DMS153 treated with DMSO at 0.1 percent for 48 hours (cell line): ENCODE data around the gene SLC25A42.

ENCODE experiments used
- DNase-seq: peaks from one replicate; lab custom pipeline; 2025; ENCODE audit not compliant: unreplicated experiment; lab: John Stamatoyannopoulos, UW

The SLC25A42 gene

DNA sequence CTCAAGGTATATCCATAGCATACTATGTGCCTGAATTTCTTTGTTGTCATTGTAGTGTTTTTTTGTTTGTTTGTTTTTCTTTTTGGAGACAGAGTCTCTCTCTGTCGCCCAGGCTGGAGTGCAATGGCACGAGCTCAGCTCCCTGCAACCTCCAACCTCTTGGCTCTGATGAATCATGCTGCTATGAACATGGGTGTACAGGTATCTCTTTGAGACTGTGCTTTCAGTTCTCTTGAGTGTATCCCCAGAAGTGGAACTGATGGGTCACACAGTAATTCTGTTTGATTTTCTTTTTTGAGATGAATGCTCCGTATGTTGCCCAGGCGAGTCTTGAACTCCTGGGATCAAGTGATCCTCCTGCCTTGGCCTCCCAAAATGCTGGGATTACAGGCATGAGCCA is 13.7 kb upstream of the SLC25A42 start:
- DNase-seq, result no peak

DNA sequence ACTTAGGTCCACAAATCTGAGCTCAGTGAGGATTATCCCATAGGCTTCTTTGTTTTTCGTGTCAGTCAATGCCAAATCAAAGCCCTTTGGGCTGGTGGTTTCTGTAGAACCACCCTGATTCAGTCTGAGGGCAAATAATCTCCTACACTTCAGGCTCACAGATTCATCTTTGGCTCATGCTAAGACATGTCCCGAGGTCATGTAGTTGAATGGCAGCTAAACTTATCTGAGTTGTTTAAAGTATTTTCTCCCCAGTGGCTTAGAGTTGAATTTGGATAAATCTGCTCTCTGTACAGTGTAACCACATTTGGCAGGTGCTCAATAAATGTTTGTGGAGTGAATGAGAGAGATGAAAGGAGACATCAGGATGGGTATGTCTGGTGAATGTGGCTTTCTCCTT is 13.1 kb upstream of the SLC25A42 start:
- DNase-seq, result no peak

DNA sequence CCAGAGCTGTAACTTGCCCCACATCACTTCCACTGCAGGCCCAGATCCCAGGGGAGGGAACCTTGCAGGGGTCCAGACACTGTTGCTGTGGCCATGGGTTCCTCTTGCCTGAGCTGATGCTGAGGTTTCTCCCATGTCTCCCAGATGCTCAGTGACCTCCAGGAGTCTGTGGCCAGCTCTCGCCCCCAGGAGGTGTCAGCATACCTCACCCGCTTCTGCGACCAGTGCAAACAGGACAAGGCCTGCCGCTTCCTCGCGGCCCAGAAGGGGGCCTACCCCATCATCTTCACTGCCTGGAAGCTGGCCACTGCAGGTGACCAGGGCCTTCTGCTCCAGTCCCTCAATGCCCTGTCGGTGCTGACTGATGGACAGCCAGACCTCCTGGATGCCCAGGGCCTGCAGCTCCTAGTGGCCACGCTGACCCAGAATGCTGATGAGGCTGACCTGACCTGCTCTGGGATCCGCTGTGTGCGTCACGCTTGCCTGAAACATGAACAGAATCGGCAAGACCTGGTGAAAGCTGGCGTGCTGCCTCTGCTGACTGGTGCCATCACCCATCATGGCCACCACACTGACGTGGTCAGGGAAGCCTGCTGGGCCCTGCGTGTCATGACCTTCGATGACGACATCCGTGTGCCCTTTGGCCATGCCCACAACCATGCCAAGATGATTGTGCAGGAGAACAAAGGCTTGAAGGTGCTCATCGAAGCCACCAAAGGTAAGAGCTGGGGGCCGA is 12.1 kb upstream of the SLC25A42 start:
- DNase-seq, result no peak

DNA sequence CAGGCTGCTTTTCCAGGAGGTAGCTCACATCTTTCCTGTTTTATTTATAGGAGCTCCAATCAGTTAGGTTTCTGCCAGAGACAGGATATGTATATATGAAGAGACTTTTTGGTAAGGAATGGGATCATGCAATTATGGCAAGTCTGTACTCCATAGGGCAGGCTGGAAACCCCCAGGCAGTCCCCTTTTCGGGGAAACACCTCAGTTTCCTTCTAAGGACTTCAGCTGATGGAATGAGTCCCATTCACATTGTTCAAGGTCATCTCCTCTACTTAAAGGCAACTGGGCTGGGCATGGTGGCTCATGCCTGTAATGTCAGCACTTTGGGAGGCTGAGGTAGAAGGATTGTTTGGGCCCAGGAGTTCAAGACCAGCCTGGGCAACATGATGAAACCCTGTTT is 10.9 kb upstream of the SLC25A42 start:
- no peak for DNase-seq

DNA sequence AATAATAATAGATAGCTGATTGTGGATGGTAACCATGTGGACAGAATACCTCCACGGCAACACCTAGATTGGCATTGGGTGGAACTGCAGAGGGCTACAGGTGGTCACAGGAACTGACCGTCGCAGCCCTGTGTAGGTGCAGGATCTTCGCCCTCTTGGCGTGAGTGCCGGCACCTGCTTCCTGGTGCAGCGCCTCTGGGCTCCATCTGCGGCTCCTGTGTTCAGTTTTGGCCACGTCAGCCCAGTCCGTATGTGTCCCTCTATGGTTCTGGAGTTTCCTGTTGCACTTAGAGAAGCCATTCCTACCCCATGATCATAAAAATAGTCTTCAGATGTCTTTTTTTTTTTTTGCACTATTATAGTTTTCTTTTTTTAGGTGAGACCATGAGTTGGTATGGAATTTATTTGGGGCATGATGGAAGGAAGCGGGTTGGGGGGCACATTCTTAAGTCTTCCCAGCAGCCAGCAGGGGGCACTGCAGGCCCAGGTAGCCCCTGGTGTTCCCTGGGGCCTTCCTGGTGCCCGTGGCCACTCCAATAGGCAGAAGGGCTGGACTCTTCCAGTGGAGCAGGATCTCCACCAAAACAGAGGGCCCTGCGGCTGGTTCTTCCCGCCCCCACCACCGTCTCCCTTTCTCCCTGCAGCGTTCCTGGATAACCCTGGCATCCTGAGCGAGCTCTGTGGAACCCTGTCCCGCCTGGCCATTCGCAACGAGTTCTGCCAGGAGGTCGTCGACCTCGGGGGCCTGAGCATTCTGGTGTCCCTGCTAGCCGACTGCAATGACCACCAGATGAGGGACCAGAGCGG is 10.1 kb upstream of the SLC25A42 start:
- DNase-seq, result peak; percentile 17

DNA sequence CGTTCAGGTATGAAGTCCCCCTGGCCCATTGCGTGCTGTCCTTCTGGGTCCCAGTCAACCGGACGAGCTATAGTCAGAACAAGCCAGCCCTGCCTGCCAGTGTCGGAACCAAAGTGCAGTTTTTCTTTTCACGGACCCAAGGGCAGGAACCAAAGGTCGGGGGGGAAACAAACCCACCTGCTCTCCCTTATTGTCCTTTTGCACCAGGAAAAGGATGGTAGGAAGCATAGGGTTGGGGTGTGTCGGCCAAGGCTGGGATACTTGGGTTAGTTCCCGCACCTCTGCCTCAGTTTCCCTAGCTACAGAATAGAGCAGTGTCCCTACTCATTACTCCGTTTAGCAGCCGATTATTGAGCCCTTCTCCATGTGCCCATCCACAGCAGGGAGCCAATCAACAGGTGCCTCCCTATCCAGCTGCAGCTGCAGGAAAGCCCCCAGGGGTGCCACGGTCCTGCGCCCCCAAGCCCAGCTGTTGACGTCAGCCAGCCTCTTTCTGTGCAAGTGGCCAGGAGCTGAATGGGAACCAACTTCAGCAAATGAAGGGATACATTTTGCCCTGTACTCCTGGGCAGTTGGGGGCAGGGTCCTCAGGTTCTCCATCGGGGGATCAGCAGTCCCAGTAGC is 9.4 kb upstream of the SLC25A42 start:
- DNase-seq, result no peak

DNA sequence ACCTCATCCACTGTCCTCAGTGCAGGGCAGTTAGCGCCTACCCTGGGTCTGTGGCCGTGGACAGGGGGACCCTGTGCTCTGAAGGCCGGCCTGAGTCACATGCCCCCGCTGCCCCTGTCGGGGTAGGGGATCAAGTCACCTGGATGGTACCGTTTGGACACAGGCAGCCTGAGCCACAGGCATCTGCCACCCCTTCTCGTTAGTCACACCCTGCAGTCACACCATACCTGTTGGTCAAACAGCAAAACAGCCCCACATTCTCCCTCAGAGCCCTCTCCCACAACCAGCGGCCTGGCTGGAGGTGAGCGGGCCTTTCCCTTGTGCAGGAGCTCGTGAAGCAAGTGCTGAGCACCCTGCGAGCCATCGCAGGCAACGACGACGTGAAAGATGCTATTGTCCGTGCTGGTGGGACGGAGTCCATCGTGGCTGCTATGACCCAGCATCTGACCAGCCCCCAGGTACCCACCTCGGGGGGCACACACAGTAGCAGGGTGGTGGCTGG is 8.8 kb upstream of the SLC25A42 start:
- no peak for DNase-seq

DNA sequence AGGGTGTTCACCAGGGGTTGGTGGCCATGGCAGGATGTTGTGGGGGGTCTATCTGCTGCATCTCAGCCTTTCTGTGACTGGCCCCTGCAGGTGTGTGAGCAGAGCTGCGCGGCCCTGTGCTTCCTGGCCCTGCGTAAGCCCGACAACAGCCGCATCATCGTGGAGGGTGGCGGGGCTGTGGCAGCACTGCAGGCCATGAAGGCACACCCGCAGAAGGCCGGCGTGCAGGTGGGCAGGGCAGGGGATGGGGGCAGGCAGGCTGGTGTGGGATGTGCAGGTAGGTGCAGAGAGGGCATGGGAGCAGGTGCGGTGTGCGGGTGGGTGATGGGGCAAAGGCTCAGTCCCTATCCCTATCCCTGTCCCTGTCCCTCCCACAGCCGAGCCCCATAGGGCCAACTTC is 8.1 kb upstream of the SLC25A42 start:
- DNase-seq, result no peak

DNA sequence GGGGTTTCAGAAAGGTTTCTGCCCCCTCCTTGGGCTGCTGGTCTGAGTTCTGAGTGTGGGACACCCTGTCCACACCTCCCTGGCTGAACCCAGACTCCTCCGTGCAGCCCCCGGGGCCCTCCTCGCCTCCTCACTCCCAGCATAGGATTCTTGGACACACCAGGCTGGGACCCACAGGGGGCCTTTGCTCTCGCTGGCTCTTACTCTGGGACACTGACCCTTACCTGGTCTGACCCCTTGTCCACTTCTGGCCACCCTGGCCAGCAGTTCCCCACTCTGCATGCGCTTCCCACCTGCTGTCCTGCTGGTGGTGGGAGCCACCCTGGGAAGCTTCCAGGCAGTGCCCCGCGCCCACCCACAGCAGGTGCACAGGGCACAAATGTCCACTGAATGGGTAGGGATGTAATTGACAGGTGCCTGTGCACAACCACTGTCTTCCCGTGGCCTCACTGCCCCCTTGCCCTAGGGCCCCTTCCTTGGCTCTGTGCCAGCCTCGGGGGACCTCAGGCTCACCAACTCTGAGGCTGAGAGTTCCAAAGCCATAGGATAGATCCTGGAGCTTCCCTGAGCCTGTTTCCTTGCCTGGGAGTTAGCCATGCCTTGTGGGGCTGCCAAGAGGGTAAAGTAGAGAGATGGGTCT is 7.0 kb upstream of the SLC25A42 start:
- no peak for DNase-seq

DNA sequence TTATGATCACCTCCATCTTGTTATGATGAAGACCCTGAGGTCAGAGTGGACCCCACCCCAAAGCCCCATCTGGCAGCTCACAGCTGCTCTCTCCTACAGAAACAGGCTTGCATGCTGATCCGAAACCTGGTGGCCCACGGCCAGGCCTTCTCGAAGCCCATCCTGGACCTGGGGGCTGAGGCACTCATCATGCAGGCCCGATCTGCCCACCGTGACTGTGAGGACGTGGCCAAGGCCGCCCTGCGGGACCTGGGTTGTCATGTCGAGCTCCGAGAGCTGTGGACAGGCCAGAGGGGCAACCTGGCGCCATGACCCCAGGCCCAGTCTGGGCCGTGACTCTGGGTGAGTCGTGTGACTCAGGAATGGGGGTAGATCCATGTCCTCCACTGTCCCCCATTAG is 6.5 kb upstream of the SLC25A42 start:
- no peak for DNase-seq

DNA sequence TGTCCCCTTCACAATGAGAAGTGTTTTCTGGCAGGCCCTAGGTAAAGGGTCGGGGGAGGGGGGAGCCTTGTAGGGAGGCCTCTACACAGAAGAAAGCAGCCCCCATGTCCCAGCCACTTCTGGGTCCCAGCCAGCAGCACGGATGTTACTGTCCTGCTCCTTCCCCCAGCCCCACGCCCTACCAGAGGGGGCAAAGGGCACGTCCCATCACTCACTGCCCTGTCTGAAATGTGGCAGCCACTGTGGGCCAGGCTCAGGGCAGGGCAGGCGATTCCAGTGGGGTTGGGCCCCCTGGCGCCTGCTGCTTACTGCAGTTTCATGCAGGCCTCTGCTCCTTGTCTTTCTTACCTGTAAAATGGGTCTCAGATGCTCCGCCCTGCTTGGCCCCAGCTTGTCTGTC is 6.1 kb upstream of the SLC25A42 start:
- no peak for DNase-seq

DNA sequence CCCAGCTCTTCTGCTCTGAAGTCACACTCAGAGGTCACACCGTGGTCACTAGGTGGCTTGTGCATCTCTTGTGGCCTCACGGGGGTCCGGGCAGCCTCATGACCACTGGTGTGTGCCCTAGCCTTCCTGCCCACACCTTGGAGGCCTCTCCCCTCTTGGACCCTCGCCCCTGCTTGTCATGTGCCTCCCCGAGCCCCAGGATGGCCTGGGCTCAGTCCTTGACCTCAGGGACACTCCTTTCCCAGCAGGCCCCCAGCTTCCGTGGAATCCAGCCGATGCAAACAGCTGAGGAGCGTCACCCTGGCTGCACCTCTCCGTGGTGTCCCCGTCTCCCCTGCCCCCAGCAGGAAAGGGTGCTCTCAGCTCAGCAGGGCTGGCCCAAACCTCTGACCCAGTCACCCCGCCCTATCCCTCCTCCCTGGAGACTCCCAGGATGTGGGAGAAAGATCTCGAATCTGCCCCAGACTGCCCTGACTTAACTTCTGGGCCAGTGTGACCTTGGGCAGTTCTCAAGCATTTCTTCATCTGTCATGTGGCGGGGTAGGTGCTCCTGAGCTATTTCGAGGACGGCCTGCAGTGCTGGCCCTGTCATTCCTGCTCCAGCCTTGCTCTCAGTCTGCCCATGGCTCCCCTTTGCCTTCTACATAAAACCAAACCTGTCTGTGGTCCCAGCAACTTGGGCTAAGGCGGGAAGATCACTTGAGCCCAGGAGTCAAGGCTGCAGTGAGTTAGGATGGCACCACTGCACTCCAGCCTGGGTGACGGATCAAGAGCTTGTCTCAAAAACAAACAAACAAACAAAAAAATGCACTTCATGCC is 4.6 kb upstream of the SLC25A42 start:
- no peak for DNase-seq

DNA sequence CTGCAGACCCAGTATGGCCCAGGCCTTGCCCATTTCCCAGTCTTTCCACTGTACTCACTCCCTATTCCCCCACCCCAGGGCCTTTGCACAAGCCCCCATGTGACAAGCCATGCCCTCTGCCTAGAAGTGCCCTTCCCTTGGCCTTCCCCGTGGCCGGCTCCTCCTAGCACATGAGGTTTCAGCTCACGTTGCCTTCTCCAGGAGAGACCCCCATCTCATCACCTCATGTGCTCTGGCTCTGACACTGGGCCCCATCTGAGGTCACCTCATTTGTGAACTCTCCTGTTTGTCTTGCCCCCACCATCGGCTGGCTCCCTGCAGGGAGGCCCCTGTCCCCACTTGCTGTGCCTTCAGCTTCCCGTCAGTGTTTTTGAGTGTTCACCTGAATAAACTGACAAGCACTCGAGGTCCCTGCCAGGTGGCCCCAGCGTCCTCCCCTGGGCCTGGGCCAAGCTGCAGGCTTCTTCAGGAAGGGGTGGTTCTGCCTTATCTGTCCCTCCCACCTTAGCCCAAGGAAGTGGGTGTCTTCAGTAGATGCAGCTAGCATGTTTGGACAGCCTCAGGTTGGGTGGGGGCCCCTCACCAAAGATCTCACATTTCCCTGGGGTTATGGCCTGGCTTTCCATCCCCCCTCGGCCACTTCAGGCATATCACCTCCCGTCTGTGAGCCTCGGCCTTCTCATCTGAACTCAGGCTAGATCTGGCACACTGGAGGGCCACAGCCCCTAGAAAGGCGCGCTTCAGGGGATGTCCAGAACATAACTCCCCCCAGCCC is 3.8 kb upstream of the SLC25A42 start:
- DNase-seq, result no peak

DNA sequence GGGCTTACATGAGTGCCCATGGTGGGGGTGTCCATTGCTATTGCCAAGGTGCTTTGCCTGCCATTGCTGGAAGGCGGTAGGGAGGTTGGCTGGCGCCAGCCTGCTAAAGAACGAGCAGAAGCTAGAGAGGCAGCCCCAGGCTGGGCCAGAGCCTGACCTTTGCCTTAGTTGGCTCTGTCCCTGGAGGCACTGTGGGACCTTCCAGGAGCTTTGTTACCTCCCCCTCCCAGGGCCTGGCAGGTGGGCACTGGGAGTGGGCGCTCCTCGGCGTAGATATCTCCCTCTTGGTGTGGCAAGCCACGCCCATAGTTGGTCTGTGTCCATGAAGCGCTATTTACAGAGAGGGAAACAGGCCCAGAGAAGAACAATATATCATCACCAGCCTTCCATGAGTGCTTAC is 2.3 kb upstream of the SLC25A42 start:
- DNase-seq, result peak; percentile 58

DNA sequence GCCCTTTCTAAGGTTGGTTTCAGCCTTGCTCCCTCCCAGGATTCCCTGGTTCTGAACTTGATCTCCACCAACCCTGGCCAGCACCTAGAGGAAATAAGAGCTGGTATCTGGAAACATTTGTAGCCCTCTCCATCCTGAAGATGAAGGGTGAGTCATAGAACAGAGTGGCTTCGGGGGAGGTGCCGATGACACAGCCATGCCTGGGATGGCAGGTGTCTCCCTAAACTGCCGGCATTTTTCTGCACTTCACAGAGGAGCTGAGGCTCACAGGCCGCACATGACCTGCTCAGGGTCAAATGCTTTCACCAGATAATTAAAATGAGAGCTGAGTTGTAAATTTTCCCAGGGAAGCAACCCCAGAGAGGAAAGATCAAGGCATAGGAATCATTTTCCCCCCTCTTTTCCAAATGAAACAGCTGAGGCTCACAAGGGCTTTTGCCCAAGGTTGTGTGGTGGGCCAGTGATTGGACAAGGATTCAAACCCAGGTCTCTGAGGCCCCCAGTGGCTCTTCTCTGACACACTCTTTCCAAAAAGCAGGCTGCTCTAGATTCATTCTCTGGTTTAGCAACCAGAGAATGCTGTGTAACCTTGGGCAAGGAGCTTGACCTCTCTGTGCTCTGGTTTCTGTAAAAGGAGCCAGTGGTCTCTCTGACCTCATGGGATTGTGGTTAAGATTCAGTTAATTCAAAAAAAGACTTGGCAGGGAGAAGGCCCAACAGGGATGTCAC is 1.2 kb upstream of the SLC25A42 start:
- peak; percentile 10 for DNase-seq

DNA sequence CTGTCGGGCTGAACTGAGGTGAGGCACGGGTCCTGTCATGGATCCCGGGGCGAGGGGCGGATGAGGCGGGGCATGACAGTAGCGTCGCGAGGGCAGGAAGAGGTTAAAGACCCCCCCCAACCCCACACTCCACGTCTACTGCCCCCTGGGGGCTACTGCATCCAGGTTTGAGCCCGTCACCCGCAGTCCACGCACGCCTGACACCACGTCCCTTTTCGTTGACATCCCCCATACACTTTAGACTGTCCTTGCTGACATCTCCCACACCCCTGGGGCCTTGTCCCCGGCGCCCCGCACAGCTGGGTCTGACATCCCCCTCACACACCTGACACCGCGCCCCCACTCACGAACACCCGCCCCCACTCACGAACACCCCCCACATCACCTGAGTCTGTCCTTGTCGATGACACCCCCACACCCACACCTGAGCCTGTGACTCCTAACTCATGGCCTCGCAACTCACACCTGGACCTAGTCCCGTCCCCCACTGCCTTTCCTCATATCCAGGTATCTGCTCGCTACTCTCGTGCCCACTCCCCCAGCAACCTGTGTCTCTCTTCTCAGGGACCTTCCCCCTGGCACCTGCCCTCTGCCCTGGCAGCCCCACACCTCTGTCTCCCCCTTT is 416 bp downstream of the SLC25A42 start:
- DNase-seq, result no peak

DNA sequence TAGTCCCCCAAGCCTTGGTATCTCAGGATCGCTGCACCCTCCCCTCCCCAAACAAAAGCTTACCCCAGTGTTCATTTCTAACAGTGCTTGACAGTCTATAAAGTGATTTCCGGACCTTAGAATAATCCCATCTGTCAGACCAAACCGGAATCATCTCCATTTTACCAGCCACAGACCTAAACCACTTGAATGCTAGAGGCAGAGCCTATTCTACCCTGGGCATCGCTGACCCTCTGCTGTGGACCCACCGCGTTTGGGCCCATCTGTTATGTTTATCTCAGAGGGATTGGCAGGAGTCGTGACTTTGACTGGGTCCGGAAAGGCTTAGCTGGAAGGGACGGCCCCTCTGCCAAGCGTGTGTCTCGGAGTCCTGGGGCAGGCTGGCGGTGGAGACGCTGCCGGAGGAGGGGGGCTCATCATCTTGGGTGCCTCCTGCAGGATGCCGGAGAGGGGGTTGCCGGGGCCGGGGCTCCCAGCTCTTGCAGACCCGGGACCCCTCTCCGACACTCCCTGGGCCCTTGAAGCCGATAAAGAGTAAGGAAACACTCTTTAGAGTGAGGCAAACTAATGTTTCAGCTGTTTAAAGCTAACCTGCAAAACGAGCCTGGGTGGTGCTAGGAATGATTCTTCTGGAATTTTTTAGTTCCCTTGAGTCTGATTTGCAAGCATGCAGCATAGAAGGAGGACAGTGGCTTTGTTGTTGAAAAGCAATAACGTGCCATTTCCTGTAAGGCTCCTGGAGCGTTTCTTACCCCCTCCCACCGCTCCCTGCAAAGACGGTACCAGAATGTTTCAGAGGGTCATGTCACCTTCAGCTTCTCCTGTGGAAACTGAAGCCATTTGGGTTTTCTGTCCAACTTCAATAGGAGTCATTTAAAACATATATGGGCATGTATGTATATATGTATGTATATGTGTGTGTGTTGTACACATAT is 1.3 kb downstream of the SLC25A42 start:
- DNase-seq, result no peak
